Activated B cell treated with CpG ODN at 0.5 μM for 24 hours (primary cell): ENCODE results near the gene TYMP. TPM values are rescaled to one million over a fixed set of nuclear protein-coding genes. Genes with fewer than 3 reads are reported as not detected.

ENCODE experiments used
- ATAC-seq: fragments of 200-7000 bp; cut with Tn5 transposase; one replicate; pipeline ENCODE4 v1.10.0; 2021; ENCODE audit warnings: low read depth, mild to moderate bottlenecking, moderate library complexity
- CTCF ChIA-PET: fragments of 350-600 bp; sonication (Branson Sonifier 250); formaldehyde crosslinking; loops from one replicate; lab custom pipeline; 2021; ENCODE audit warnings: antibody characterized with exemption; lab: Charles Lee
- POLR2A ChIA-PET: fragments of 350-600 bp; sonication (Branson Sonifier 250); formaldehyde crosslinking; loops from one replicate; lab custom pipeline; 2021; ENCODE audit warnings: antibody characterized with exemption; lab: Charles Lee
- DNase-seq: peaks from one replicate; pipeline ENCODE4 v3.0.0; 2022
- H3K27ac Mint-ChIP-seq: one replicate; pipeline ENCODE4 v1.8.0; 2020; ENCODE audit warnings: mixed read lengths
- H3K27me3 Mint-ChIP-seq: one replicate; pipeline ENCODE4 v1.8.0; 2021; ENCODE audit warnings: mixed read lengths
- H3K36me3 Mint-ChIP-seq: one replicate; pipeline ENCODE4 v1.8.0; 2021; ENCODE audit warnings: low read depth, mixed read lengths
- H3K4me1 Mint-ChIP-seq: one replicate; pipeline ENCODE4 v1.8.0; 2021; ENCODE audit warnings: mixed read lengths
- H3K4me3 Mint-ChIP-seq: one replicate; pipeline ENCODE4 v1.8.0; 2020; ENCODE audit warnings: mild to moderate bottlenecking, mixed read lengths
- H3K9me3 Mint-ChIP-seq: one replicate; pipeline ENCODE4 v1.8.0; 2020; ENCODE audit warnings: mixed read lengths
- intact Hi-C: fragments of 100-400 bp; cut with micrococcal nuclease; formaldehyde crosslinking; loops from one replicate; pipeline ENCODE4 v1.15.1; 2024
- total RNA-seq: library from RNA; stranded (reverse); gene quantifications from 2 replicates; pipeline ENCODE4 v1.2.3, GENCODE V29; 2022
- TF ChIP-seq, protein P1 (sequence below): fragments of 200-600 bp; IDR thresholded peaks from one replicate; pipeline ENCODE4 v1.8.0; 2022; ENCODE audit warnings: antibody characterized with exemption, mild to moderate bottlenecking

The TYMP gene
- total RNA-seq, 1 donor from 2014 or later = 92.9 TPM

DNA sequence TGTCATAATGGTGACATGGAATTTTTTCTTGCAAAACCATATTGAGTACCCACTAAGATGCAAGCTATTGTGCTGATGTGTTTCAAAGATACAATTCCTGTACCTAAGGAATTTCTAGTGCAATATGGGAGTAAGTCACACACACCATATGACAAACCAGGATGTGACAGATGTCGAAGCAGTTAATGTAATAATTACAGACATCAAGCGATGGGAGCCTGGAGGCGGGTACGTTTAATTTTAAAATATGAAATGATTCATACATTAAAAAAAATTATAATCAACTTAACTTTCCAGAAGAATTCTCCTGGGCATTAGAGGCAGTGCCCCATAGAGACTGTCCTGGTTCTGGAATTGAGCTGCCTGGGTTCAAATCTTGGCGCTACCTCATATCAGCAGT lies 26.9 kb upstream of the TYMP start:
- POLR2A ChIA-PET = interaction anchor here (0.7 to 1.7 kb wide), 3 partner anchors 9 to 26 kb away, joined by 3 to 8 read pairs (median 4); no protein-coding TSS in a partner anchor

DNA sequence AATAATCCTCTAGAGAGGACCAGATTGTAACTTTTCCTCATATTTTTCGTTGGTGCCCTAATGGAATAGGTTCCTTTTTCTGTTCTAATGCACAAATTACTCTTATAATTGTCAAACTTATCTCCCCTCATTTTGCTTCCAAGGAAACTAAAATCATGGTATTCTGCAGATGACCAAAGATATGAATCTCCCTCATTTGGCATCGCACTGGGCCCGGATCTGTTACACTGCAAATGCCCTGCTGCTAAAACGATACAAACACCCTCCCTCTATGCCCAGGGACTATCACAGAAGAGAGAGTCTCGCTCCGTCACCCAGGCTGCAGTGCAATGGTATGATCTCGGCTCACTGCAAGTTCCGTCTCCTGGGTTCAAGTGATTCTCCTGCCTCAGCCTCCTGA lies 23.5 kb upstream of the TYMP start:
- CTCF ChIA-PET = interaction anchor here (1.7 kb wide), 1 partner anchor 27 kb away, joined by 4 read pairs; the partner anchor contains the start of gene SCO2
- H3K4me1 Mint-ChIP-seq = peaks cover 15% of the 10 kb centered on the region
- POLR2A ChIA-PET = interaction anchor here (16.7 kb wide), 1 partner anchor 23 kb away, joined by 946 read pairs; the partner anchor contains the start of genes SCO2 and TYMP
- ATAC-seq (no peak), DNase-seq (no peak)
- H3K27me3 Mint-ChIP-seq = no peaks in the 10 kb centered on the region
- H3K4me3 Mint-ChIP-seq = no peak overlapping the region
- no peak overlapping the region for H3K27ac Mint-ChIP-seq
- no peaks in the 10 kb centered on the region for H3K9me3 Mint-ChIP-seq
- H3K36me3 Mint-ChIP-seq = no peaks in the 10 kb centered on the region
- intact Hi-C loops = no loop called here
- TF ChIP-seq, protein P1, sequence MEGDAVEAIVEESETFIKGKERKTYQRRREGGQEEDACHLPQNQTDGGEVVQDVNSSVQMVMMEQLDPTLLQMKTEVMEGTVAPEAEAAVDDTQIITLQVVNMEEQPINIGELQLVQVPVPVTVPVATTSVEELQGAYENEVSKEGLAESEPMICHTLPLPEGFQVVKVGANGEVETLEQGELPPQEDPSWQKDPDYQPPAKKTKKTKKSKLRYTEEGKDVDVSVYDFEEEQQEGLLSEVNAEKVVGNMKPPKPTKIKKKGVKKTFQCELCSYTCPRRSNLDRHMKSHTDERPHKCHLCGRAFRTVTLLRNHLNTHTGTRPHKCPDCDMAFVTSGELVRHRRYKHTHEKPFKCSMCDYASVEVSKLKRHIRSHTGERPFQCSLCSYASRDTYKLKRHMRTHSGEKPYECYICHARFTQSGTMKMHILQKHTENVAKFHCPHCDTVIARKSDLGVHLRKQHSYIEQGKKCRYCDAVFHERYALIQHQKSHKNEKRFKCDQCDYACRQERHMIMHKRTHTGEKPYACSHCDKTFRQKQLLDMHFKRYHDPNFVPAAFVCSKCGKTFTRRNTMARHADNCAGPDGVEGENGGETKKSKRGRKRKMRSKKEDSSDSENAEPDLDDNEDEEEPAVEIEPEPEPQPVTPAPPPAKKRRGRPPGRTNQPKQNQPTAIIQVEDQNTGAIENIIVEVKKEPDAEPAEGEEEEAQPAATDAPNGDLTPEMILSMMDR = no peak

More for the DNA sequence above, 26.9 kb upstream of the TYMP start:
- no peak for ATAC-seq
- TF ChIP-seq, protein P1 = no peak
- Mint-ChIP-seq H3K4me3 (no peak overlapping the region), H3K4me1 (peaks cover 2% of the 10 kb centered on the region), H3K27ac (no peak overlapping the region), H3K9me3 (no peaks in the 10 kb centered on the region), H3K36me3 (no peaks in the 10 kb centered on the region), H3K27me3 (no peaks in the 10 kb centered on the region)
- intact Hi-C loops = no loop called here
- no peak for DNase-seq
- CTCF ChIA-PET = interaction anchor here (1.2 to 1.6 kb wide), 2 partner anchors 31 to 110 kb away, joined by 4 read pairs; partner anchors contain the start of gene SCO2

DNA sequence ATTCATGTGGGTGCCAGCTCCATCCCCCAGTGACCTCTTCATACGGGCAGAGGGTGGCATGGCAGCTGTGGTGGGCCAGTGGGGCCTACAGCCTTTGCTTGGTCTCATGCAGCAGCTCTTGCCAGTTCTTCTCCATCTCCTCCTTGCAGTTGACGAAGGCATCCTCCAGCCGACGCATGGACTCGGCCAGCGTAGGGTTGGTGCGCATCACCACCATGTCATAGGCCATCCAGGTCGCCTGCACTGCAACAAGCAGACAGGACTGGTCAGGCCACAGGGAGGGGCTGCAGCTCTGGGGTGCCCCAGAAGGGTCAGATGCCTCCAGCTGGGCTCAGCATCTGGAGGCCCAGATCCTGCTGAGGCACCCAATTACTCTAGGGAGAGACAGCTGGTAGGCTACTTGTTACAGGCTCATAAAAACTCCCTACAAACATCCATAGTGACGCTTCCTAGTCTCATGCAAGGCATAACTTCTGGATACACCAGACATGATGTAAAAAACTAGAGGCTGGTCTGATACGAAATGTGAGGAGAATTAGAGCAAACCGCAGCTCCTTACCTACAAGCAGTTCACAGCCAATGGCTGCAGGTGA lies 21.4 kb upstream of the TYMP start:
- H3K4me3 Mint-ChIP-seq = no peak overlapping the region
- ChIA-PET POLR2A (interaction anchor here (0.6 to 16.7 kb wide), 7 partner anchors 9 to 85 kb away, joined by 3 to 946 read pairs (median 4); partner anchors contain the start of genes CHKB, CPT1B, SCO2 and SYCE3), CTCF (interaction anchor here (0.9 to 1.1 kb wide), 2 partner anchors 12 to 25 kb away, joined by 3 read pairs; no protein-coding TSS in a partner anchor)
- ATAC-seq (no peak), DNase-seq (no peak)
- H3K27ac Mint-ChIP-seq = no peak overlapping the region
- no peaks in the 10 kb centered on the region for H3K27me3 Mint-ChIP-seq
- intact Hi-C loops = no loop called here
- TF ChIP-seq, protein P1 = no peak
- no peaks in the 10 kb centered on the region for H3K36me3 Mint-ChIP-seq
- no peaks in the 10 kb centered on the region for H3K9me3 Mint-ChIP-seq
- peaks cover 20% of the 10 kb centered on the region for H3K4me1 Mint-ChIP-seq

DNA sequence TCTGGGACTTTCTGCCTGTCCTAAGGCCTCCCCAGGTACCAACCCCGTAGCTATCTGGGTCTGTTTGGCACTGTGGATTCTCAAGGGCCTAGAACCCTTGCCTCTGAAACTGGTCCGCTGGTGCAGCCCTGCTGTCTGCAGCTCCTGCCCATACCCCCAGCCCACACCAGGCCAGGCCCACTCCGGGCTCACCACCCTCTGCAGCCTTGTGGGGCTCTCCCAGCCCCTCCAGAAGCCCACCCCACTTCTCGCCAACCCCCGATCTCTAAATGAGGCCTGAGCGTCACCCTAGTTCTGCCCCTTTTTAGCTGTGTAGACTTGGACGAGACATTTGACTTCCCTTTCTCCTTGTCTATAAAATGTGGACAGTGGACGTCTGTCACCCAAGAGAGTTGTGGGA lies 20.6 kb upstream of the TYMP start:
- POLR2A ChIA-PET = interaction anchor here (0.6 to 16.7 kb wide), 9 partner anchors 9 to 563 kb away, joined by 3 to 946 read pairs (median 4); partner anchors contain the start of genes CHKB, CPT1B, SCO2 and SYCE3

More for the DNA sequence above, 20.6 kb upstream of the TYMP start:
- H3K4me3 Mint-ChIP-seq = peak overlapping the region; percentile 48
- ATAC-seq = no peak
- H3K27me3 Mint-ChIP-seq = no peaks in the 10 kb centered on the region
- peaks cover 25% of the 10 kb centered on the region for H3K4me1 Mint-ChIP-seq
- TF ChIP-seq, protein P1 = no peak
- CTCF ChIA-PET = interaction anchor here (0.9 to 1.1 kb wide), 2 partner anchors 11 to 24 kb away, joined by 3 read pairs; no protein-coding TSS in a partner anchor
- no peak for DNase-seq
- H3K9me3 Mint-ChIP-seq = no peaks in the 10 kb centered on the region
- intact Hi-C loops = no loop called here
- H3K36me3 Mint-ChIP-seq = no peaks in the 10 kb centered on the region
- H3K27ac Mint-ChIP-seq = peak overlapping the region; percentile 35
